Measurements from ENCODE around the gene SNTG2.

Gene SNTG2

DNA sequence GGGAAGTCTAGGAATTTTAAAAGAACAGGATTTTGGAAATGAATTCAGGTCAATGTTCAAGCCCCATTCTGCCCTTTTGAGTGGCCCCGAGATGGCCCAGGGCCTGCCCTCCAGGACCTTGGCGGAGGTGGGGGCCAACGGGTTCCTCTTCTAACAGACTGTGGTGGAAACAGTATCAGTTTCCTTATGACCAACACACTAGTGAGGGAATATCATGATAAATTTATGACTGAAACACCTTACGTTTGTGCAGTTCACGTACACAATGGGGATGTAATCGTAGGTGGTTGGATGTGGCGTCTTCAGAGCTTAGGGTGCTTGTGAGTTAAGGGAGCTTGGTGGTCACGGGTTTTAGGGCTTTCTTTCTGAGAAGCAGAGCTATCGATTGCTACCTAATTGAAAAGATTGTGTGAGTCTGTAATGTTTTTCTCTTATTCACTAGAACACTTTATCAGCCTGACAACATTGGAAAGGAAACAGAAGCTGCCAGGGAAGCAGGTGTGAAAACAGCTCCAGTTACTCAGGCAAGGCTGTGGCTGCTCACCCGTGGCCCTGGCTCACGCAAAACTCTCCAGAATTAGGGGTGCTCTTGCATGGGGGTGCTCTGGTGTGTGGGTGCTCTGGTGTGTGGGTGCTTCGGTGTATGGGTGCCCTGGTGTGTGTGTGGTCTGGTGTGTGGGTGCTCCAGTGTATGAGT is 165.3 kb downstream of the SNTG2 start:
- in situ Hi-C loops (cut with HindIII; ENCODE audit: low sequenced_read_pairs) = no loop called here
- TF ChIP-seq CTCF (IDR thresholded peaks at IDR 0.05; ENCODE audit: low read depth, low read length, missing control alignments) = no peak
- no peak overlapping the region for H3K4me3 ChIP-seq (ENCODE audit: low read depth, low read length)
- DNase-seq (ENCODE audit: low read depth) = no peak

DNA sequence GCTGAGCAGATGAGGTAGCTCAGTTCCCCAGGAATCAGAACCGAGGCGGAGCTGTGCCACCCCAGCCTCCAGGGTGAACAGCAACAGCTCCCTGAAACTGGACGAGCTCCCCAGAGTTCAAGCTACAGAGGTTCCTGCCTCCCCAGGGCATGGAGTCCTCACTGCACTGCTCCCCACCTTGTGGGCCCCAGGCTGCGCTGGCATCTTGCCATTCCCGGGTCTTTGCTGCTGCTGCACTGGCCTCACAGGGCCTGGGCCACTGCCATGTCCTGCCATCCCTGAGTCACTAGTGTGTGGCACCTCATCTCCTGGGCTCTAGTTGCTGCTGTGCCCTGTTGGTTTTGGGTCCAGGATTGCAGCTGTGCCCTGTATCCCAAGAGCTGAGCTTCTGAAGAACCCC is 166.9 kb downstream of the SNTG2 start:
- in situ Hi-C loops (cut with HindIII; ENCODE audit: low sequenced_read_pairs) = no loop called here
- TF ChIP-seq CTCF (IDR thresholded peaks at IDR 0.05; ENCODE audit: low read depth, low read length, missing control alignments) = no peak
- H3K4me3 ChIP-seq (ENCODE audit: low read depth, low read length) = no peak overlapping the region
- no peak for DNase-seq (ENCODE audit: low read depth)

DNA sequence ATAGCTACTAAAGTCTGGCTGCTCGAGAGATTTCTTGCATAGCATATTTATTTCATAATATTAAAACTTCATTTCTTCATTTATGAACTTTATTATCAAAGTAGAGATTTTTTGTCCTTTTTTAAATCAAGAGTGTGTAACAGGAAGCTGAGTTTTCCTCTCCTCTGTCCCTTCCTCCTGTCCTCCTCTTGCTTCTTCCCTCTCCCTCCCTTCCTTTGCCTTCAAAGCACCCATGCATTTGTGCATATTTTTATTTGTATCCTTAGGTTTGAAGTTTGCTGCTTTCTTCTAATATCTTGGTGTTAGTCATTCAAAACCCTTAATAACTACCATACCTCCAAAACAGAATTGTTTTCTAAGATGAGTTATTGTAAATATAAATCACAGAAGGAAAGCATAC is 174.6 kb downstream of the SNTG2 start:
- TF ChIP-seq CTCF (IDR thresholded peaks at IDR 0.05; ENCODE audit: low read depth, low read length, missing control alignments) = no peak
- no peak overlapping the region for H3K4me3 ChIP-seq (ENCODE audit: low read depth, low read length)
- DNase-seq (ENCODE audit: low read depth) = no peak
- in situ Hi-C loops (cut with HindIII; ENCODE audit: low sequenced_read_pairs) = no loop called here

DNA sequence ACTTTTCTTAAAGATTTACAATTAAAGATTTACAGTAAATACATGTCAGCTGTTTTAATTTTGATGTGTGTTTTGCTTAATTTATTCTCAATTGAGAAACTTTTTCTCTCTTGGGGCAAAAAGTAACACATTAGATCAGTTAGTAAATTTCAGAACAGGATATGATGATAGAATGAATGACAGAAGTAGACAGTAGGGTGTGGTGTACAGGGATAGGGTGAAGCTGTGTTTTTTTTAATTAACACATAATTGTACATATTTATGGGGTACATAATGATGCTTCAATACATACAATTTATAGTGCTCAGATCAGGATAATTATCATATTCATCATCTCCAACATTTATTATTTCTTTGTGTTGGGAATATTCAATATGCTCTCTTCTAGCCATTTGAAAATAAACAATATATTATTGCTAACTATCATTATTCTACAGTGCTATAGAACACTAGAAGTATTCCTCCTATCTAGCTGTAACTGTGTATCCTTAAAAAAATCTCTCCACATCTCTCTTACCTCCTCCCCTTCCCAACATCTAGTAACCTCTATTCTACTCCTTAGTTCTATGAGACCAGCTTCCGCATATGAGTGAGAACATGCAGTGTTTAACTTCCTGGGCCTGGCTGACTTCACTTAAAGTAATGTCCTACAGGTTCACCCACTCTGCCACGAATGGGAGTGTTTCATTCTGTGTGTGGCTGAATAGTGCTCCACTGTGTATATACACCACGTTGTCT is 175.2 kb downstream of the SNTG2 start:
- DNase-seq (ENCODE audit: low read depth) = no peak
- in situ Hi-C loops (cut with HindIII; ENCODE audit: low sequenced_read_pairs) = no loop called here
- H3K4me3 ChIP-seq (ENCODE audit: low read depth, low read length) = no peak overlapping the region
- TF ChIP-seq CTCF (IDR thresholded peaks at IDR 0.05; ENCODE audit: low read depth, low read length, missing control alignments) = no peak

GRCh38 chr2:1129982-1130381 is 179.3 kb downstream of the SNTG2 start:
- no peak overlapping the region for H3K4me3 ChIP-seq (ENCODE audit: low read depth, low read length)
- no peak for TF ChIP-seq CTCF (IDR thresholded peaks at IDR 0.05; ENCODE audit: low read depth, low read length, missing control alignments)
- no peak for DNase-seq (ENCODE audit: low read depth)
- in situ Hi-C loops (cut with HindIII; ENCODE audit: low sequenced_read_pairs) = loop anchor here (5.0 kb wide), 1 partner anchor 58 kb away; no protein-coding TSS in a partner anchor

DNA sequence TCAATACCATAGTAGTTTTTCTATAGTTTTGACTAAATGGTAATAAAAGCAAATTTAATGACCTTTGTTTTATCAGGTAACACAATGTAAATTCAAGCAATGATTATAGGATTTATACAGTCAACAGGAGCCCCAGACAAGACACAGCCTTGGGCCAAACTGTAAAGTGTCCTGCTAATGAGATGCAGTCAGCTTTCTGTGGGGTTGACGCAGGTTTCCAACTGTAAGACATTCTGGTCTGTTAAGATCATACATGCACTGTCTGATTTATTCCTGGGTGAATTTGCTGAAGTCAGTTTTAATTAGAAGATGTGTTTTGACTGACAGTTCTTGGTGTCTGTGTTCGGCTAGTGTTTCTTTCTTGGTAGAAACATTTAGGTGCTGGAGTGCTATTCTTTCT is 180.3 kb downstream of the SNTG2 start:
- in situ Hi-C loops (cut with HindIII; ENCODE audit: low sequenced_read_pairs) = loop anchor here (5.0 kb wide), 1 partner anchor 59 kb away; no protein-coding TSS in a partner anchor
- no peak for TF ChIP-seq CTCF (IDR thresholded peaks at IDR 0.05; ENCODE audit: low read depth, low read length, missing control alignments)
- H3K4me3 ChIP-seq (ENCODE audit: low read depth, low read length) = no peak overlapping the region
- no peak for DNase-seq (ENCODE audit: low read depth)

Data from astrocyte of the cerebellum (primary cell).